OCI-LY3 (cell line): ENCODE results near the gene FLRT1.

ENCODE experiments used
- H2AFZ ChIP-seq: fragments of 200-600, 300-600 bp; shearing (Covaris generic); 2 replicates; pipeline ENCODE4 v1.6.0; 2014; ENCODE audit warnings: antibody characterized with exemption, low read depth, low read length
- H3K27ac ChIP-seq: fragments of 200-600, 300-600 bp; sonication (generic); 2 replicates; pipeline ENCODE4 v1.5.1; 2014; ENCODE audit warnings: mild to moderate bottlenecking, low read length, moderate library complexity, mixed read lengths
- H3K27me3 ChIP-seq: fragments of 200-600, 300-600 bp; sonication (generic); 2 replicates; pipeline ENCODE4 v1.6.1; 2014; ENCODE audit warnings: low read depth, low read length, mixed read lengths
- H3K36me3 ChIP-seq: fragments of 200-600, 300-600 bp; sonication (generic); replicated peaks from 2 replicates; pipeline ENCODE3; 2014; ENCODE audit warnings: low read depth, low read length, mixed read lengths
- H3K4me1 ChIP-seq: fragments of 300-600, 200-600 bp; sonication (generic); 2 replicates; pipeline ENCODE4 v1.6.1; 2014; ENCODE audit warnings: low read length, mixed read lengths
- H3K4me2 ChIP-seq: fragments of 200-600, 300-600 bp; sonication (generic); 2 replicates; pipeline ENCODE4 v1.6.1; 2014; ENCODE audit warnings: low read length, mixed read lengths
- H3K4me3 ChIP-seq: fragments of 300-600, 200-600 bp; sonication (generic); 2 replicates; pipeline ENCODE4 v1.5.1; 2014; ENCODE audit warnings: antibody characterized with exemption, mild to moderate bottlenecking, low read length, moderate library complexity
- H3K79me2 ChIP-seq: fragments of 300-600, 200-600 bp; shearing (Covaris generic); 2 replicates; pipeline ENCODE4 v1.6.1; 2014; ENCODE audit warnings: mild to moderate bottlenecking, low read length, mixed read lengths
- H3K9ac ChIP-seq: fragments of 300-600, 200-600 bp; shearing (Covaris generic); 2 replicates; pipeline ENCODE4 v1.6.0; 2014; ENCODE audit warnings: mild to moderate bottlenecking, low read length, moderate library complexity
- H3K9me3 ChIP-seq: fragments of 200-600, 300-600 bp; shearing (Covaris generic); 2 replicates; pipeline ENCODE4 v1.6.1; 2014; ENCODE audit warnings: low read length, mixed read lengths; ENCODE audit not compliant: insufficient read depth
- H4K20me1 ChIP-seq: fragments of 200-600, 300-600 bp; sonication (generic); 2 replicates; pipeline ENCODE4 v1.6.1; 2016; ENCODE audit warnings: low read length, mixed read lengths; ENCODE audit not compliant: insufficient read depth
- CTCF ChIP-seq: fragments of 200-600, 300-600 bp; sonication (generic); IDR thresholded peaks from 2 replicates; pipeline ENCODE4 v1.5.1; 2014; ENCODE audit warnings: antibody characterized with exemption, low read length, low read depth
- EZH2phosphoT487 ChIP-seq: fragments of 200-600 bp; shearing (Covaris generic); IDR thresholded peaks from 2 replicates; pipeline ENCODE4 v1.6.1; 2018; ENCODE audit warnings: antibody characterized with exemption, mixed run types, low read depth

The FLRT1 gene, protein sequence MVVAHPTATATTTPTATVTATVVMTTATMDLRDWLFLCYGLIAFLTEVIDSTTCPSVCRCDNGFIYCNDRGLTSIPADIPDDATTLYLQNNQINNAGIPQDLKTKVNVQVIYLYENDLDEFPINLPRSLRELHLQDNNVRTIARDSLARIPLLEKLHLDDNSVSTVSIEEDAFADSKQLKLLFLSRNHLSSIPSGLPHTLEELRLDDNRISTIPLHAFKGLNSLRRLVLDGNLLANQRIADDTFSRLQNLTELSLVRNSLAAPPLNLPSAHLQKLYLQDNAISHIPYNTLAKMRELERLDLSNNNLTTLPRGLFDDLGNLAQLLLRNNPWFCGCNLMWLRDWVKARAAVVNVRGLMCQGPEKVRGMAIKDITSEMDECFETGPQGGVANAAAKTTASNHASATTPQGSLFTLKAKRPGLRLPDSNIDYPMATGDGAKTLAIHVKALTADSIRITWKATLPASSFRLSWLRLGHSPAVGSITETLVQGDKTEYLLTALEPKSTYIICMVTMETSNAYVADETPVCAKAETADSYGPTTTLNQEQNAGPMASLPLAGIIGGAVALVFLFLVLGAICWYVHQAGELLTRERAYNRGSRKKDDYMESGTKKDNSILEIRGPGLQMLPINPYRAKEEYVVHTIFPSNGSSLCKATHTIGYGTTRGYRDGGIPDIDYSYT

DNA sequence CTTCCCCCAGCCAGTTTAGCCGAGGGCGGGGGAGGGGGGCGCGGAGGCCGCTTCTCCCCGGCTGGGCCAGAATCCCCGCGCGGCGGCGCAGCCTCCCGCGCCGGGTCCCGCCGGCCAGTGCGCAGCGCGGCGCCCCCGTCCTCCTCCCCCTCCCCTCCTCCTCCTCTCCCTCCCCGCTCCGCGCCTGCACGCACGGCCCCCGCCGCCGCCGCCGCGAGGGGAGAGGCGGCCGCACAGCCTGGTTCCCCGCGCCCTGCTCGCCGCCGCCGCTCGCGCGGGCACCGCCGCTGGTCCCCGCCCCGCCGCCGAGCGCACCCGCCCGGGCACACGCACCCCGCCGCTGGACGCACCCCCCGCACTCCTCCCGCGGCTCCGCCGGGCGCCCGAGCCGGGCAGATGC lies at the start of gene FLRT1:
TSS of gene FLRT1 (plus strand) at position 356 of the 400 bp plus-strand sequence. CDS start 80,337 bp downstream, outside the sequence.
- Histone ChIP-seq H3K4me2 (no peak within 1 kb of the TSS), H3K27me3 (no peaks in the 10 kb centered on the region), H2AFZ (no peak within 1 kb of the TSS), H3K36me3 (no peaks in the 10 kb centered on the region), H3K27ac (no peak within 1 kb of the TSS), H3K9ac (no peak within 1 kb of the TSS), H3K79me2 (no peaks in the 10 kb centered on the region), H3K9me3 (no peaks in the 10 kb centered on the region), H3K4me3 (no peak within 1 kb of the TSS), H4K20me1 (no peaks in the 10 kb centered on the region), H3K4me1 (no peaks in the 10 kb centered on the region)
- TF ChIP-seq EZH2phosphoT487: no peak
- TF ChIP-seq CTCF: no peak

- Histone ChIP-seq H3K79me2 (peaks cover 45% of the 10 kb centered on the region), H2AFZ (peak within 1 kb of the TSS; percentile 92), H3K4me3 (peak within 1 kb of the TSS; percentile 86), H4K20me1 (peaks cover 15% of the 10 kb centered on the region), H3K9ac (peak within 1 kb of the TSS; percentile 85), H3K9me3 (no peaks in the 10 kb centered on the region), H3K4me2 (peak within 1 kb of the TSS; percentile 95), H3K27me3 (no peaks in the 10 kb centered on the region), H3K36me3 (peaks cover 16% of the 10 kb centered on the region), H3K27ac (peak within 1 kb of the TSS; percentile 71), H3K4me1 (peaks cover 18% of the 10 kb centered on the region)
- TF ChIP-seq EZH2phosphoT487: no peak
- no peak for TF ChIP-seq CTCF
Observed at GRCh38 chr11:63986156-63986931, 49.4 kb upstream of the FLRT1 start, which contains the start of gene OTUB1. TSS of gene OTUB1 (plus strand) at chr11:63986438. CDS start at chr11:63986457, 19 bp downstream.

DNA sequence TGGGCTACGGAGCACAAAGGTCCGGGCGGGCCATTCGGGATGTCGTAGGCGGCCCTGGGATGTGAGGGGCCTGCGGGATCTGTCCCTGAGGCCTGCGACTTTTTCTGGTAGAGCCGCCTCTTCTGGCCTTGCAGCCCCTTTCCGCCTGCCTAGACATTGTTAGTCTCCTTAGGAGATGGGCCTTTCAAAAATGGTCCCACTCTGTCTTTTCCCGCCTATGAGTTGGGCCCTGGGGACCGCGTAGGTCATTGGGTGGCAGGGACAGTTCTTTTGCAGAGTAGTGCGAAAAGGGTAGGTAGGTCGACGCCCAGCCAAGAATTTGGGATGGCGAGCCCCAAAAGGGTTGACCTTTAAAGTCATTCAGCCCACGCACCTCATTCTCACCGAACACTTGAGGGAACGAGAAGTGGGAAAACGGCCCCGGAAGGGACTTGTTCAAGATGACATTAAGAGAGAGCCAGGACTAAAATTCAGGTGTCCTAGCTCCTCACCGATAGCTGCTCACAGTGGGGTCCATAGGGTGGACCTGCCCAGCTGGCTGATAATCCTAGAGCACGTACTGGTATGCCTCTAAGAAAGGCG lies 48.7 kb upstream of the FLRT1 start:
- peak overlapping the region; percentile 71 for H3K27ac ChIP-seq

More for the DNA sequence above, 48.7 kb upstream of the FLRT1 start:
- H3K4me1 ChIP-seq: peaks cover 18% of the 10 kb centered on the region
- no peaks in the 10 kb centered on the region for H3K9me3 ChIP-seq
- TF ChIP-seq EZH2phosphoT487 (no peak), CTCF (no peak)
- no peak overlapping the region for H2AFZ ChIP-seq
- H3K4me2 ChIP-seq: peak overlapping the region; percentile 95
- H3K27me3 ChIP-seq: no peaks in the 10 kb centered on the region
- peak overlapping the region; percentile 85 for H3K9ac ChIP-seq
- peaks cover 47% of the 10 kb centered on the region for H3K79me2 ChIP-seq
- peak overlapping the region; percentile 86 for H3K4me3 ChIP-seq
- H4K20me1 ChIP-seq: peaks cover 15% of the 10 kb centered on the region
- peaks cover 17% of the 10 kb centered on the region for H3K36me3 ChIP-seq
